WERI-Rb-1 (cell line): ENCODE measurements around the gene RNASEH1.

Experiments used
- DNase-seq: peaks from one replicate; pipeline ENCODE4 v3.0.0-alpha.2; 2020
- H3K27ac ChIP-seq: fragments of 250-450 bp; sonication (Bioruptor Pico); 2 replicates; pipeline ENCODE4 v1.5.1; 2020; ENCODE audit warnings: mild to moderate bottlenecking, moderate library complexity
- H3K27me3 ChIP-seq: fragments of 250-450 bp; sonication (Bioruptor Pico); 2 replicates; pipeline ENCODE4 v1.5.1; 2021; ENCODE audit warnings: mild to moderate bottlenecking, low read depth, moderate library complexity; ENCODE audit not compliant: insufficient read depth, severe bottlenecking
- H3K36me3 ChIP-seq: fragments of 250-450 bp; sonication (Bioruptor Pico); 2 replicates; pipeline ENCODE4 v1.5.1; 2020; ENCODE audit warnings: mild to moderate bottlenecking, moderate library complexity
- H3K4me3 ChIP-seq: 2 replicates; pipeline ENCODE4 v1.5.1; 2011; ENCODE audit warnings: low read depth, mild to moderate bottlenecking, control low read depth, low read length
- H3K9me3 ChIP-seq: fragments of 250-450 bp; sonication (Bioruptor Pico); 2 replicates; pipeline ENCODE4 v1.5.1; 2021; ENCODE audit warnings: mild to moderate bottlenecking, moderate library complexity; ENCODE audit not compliant: severe bottlenecking
- CTCF ChIP-seq: IDR thresholded peaks from 2 replicates; pipeline ENCODE4 v1.5.1; 2011; ENCODE audit warnings: low read depth, mild to moderate bottlenecking, control low read depth, inconsistent platforms, low read length

RNASEH1 gene

DNA sequence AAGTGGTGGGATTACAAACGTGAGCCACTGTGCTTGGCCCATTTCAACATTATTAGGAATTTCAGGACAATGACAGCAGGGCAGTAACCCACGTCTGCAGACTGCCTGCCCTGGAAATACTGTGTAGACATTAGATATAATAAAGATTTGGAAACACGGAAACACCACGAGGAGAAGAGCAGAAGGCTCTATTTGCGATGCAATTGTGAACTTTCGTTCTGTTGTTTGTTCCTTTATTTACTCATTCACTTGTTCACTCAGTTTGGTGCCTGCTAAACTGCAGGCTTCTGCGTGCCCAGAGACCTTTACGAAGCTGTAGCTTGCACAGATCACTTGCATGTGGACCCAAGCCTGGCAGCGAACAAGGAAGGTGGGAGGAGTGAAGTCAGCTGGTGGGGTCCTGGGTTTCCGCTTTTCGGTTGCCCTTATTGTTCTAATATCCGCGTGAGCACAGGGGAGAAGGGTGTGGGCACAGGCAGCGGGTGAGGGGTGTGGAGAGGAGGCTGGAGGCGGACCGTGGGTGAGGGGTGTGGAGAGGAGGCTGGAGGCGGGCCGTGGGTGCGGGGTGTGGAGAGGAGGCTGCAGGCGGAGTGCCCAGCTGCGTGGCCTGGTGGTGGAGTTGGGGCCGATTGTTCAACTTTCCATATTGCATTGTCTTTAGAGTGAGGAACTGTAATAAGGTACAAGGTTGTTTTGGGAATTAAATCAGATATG, 40.2 kb upstream of the RNASEH1 start:
- no peaks in the 10 kb centered on the region; the same call in 1 of the 2 replicates for H3K36me3 ChIP-seq
- no peak overlapping the region for H3K27ac ChIP-seq
- no peak for TF ChIP-seq CTCF
- no peaks in the 10 kb centered on the region for H3K27me3 ChIP-seq
- H3K4me3 ChIP-seq, result no peak overlapping the region
- H3K9me3 ChIP-seq, result no peaks in the 10 kb centered on the region
- DNase-seq, result no peak

GRCh38 chr2:3597567-3597966, 39.4 kb upstream of the RNASEH1 start:
- H3K27me3 ChIP-seq, result no peaks in the 10 kb centered on the region
- no peak overlapping the region for H3K4me3 ChIP-seq
- H3K36me3 ChIP-seq, result peaks cover 6% of the 10 kb centered on the region
- DNase-seq, result no peak
- no peaks in the 10 kb centered on the region for H3K9me3 ChIP-seq
- no peak overlapping the region for H3K27ac ChIP-seq
- TF ChIP-seq CTCF, result no peak

DNA sequence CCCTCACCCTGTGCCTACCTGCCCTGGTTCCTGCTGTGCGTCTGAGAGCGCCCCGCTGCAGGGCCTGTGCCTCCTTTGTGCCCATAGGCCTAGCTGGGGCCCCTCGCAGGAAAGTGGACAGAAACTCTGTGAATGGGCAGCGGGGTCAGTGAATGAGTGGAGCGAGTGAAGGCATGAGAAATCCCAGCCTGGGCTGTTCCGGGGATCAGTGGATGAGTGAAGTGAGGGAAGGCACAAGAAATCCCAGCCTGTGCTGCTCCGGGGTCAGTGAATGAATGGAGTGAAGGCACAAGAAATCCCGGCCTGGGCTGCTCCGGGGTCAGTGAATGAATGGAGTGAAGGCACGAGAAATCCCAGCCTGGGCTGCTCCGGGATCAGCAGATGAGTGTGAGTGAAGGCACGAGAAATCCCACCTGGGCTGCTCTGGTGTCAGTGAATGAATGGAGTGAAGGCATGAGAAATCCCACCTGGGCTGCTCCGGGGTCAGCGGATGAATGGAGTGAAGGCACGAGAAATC, 38.8 kb upstream of the RNASEH1 start:
- no peak overlapping the region for H3K4me3 ChIP-seq
- no peaks in the 10 kb centered on the region for H3K27me3 ChIP-seq
- no peak for TF ChIP-seq CTCF
- no peak for DNase-seq
- no peak overlapping the region for H3K27ac ChIP-seq
- H3K36me3 ChIP-seq, result peaks cover 8% of the 10 kb centered on the region
- H3K9me3 ChIP-seq, result no peaks in the 10 kb centered on the region

GRCh38 chr2:3595985-3596384, 37.9 kb upstream of the RNASEH1 start:
- no peak overlapping the region for H3K27ac ChIP-seq
- no peak for TF ChIP-seq CTCF
- no peaks in the 10 kb centered on the region for H3K9me3 ChIP-seq
- peaks cover 8% of the 10 kb centered on the region for H3K36me3 ChIP-seq
- no peaks in the 10 kb centered on the region for H3K27me3 ChIP-seq
- DNase-seq, result no peak
- H3K4me3 ChIP-seq, result no peak overlapping the region

- Histone ChIP-seq H3K36me3 (peaks cover 8% of the 10 kb centered on the region), H3K9me3 (no peaks in the 10 kb centered on the region), H3K4me3 (no peak overlapping the region), H3K27ac (no peak overlapping the region), H3K27me3 (no peaks in the 10 kb centered on the region)
- no peak for DNase-seq
- TF ChIP-seq CTCF, result no peak
These were observed 37.3 kb upstream of the RNASEH1 start for GRCh38 chr2:3595404-3595803.
